ENCODE measurements around the gene ZGPAT. TPM values are rescaled to one million over a fixed set of nuclear protein-coding genes. Genes with fewer than 3 reads are reported as not detected.

Gene ZGPAT
- total RNA-seq, 1 donor from 2014 or later: 28.0 TPM

- Mint-ChIP-seq H3K4me3 (ENCODE audit: unreplicated experiment) (no peak overlapping the region), H3K9me3 (ENCODE audit: unreplicated experiment) (no peaks in the 10 kb centered on the region), H3K36me3 (ENCODE audit: unreplicated experiment) (peaks cover 14% of the 10 kb centered on the region), H3K27me3 (ENCODE audit: unreplicated experiment) (no peaks in the 10 kb centered on the region), H3K4me1 (ENCODE audit: unreplicated experiment) (peaks cover 3% of the 10 kb centered on the region), H3K27ac (ENCODE audit: unreplicated experiment) (no peak overlapping the region)
- TF ChIP-seq CTCF (IDR thresholded peaks at IDR 0.05): no peak
- DNase-seq (ENCODE audit: extremely low spot score, unreplicated experiment): no peak
These were observed 23.6 kb downstream of the ZGPAT start for GRCh38 chr20:63731410-63731809.

- H3K4me3 Mint-ChIP-seq (ENCODE audit: unreplicated experiment): no peak overlapping the region
- DNase-seq (ENCODE audit: extremely low spot score, unreplicated experiment): no peak
- H3K9me3 Mint-ChIP-seq (ENCODE audit: unreplicated experiment): no peaks in the 10 kb centered on the region
- H3K27me3 Mint-ChIP-seq (ENCODE audit: unreplicated experiment): no peaks in the 10 kb centered on the region
- peaks cover 10% of the 10 kb centered on the region for H3K36me3 Mint-ChIP-seq (ENCODE audit: unreplicated experiment)
- H3K4me1 Mint-ChIP-seq (ENCODE audit: unreplicated experiment): peaks cover 3% of the 10 kb centered on the region
- no peak for TF ChIP-seq CTCF (IDR thresholded peaks at IDR 0.05)
- no peak overlapping the region for H3K27ac Mint-ChIP-seq (ENCODE audit: unreplicated experiment)
These were observed 24.6 kb downstream of the ZGPAT start for GRCh38 chr20:63732118-63733095.

GRCh38 chr20:63733117-63733516 is 25.3 kb downstream of the ZGPAT start:
- Mint-ChIP-seq H3K9me3 (ENCODE audit: unreplicated experiment) (no peaks in the 10 kb centered on the region), H3K4me1 (ENCODE audit: unreplicated experiment) (peaks cover 3% of the 10 kb centered on the region), H3K27ac (ENCODE audit: unreplicated experiment) (no peak overlapping the region), H3K27me3 (ENCODE audit: unreplicated experiment) (no peaks in the 10 kb centered on the region), H3K4me3 (ENCODE audit: unreplicated experiment) (no peak overlapping the region), H3K36me3 (ENCODE audit: unreplicated experiment) (peaks cover 7% of the 10 kb centered on the region)
- TF ChIP-seq CTCF (IDR thresholded peaks at IDR 0.05): no peak
- no peak for DNase-seq (ENCODE audit: extremely low spot score, unreplicated experiment)

- H3K36me3 Mint-ChIP-seq (ENCODE audit: unreplicated experiment): peaks cover 7% of the 10 kb centered on the region
These were observed 25.8 kb downstream of the ZGPAT start for GRCh38 chr20:63733579-63734081.

More at GRCh38 chr20:63733579-63734081, 25.8 kb downstream of the ZGPAT start:
- H3K27ac Mint-ChIP-seq (ENCODE audit: unreplicated experiment): no peak overlapping the region
- H3K27me3 Mint-ChIP-seq (ENCODE audit: unreplicated experiment): no peaks in the 10 kb centered on the region
- TF ChIP-seq CTCF (IDR thresholded peaks at IDR 0.05): no peak
- H3K4me3 Mint-ChIP-seq (ENCODE audit: unreplicated experiment): no peak overlapping the region
- H3K4me1 Mint-ChIP-seq (ENCODE audit: unreplicated experiment): no peaks in the 10 kb centered on the region
- DNase-seq (ENCODE audit: extremely low spot score, unreplicated experiment): no peak
- H3K9me3 Mint-ChIP-seq (ENCODE audit: unreplicated experiment): no peaks in the 10 kb centered on the region

Data from osteocyte (in vitro differentiated cells).